ENCODE measurements around the gene MACROD1.

The MACROD1 gene

GRCh38 chr11:64128255-64129006, 37.5 kb downstream of the MACROD1 start:
- DNase-seq, result no peak

DNA sequence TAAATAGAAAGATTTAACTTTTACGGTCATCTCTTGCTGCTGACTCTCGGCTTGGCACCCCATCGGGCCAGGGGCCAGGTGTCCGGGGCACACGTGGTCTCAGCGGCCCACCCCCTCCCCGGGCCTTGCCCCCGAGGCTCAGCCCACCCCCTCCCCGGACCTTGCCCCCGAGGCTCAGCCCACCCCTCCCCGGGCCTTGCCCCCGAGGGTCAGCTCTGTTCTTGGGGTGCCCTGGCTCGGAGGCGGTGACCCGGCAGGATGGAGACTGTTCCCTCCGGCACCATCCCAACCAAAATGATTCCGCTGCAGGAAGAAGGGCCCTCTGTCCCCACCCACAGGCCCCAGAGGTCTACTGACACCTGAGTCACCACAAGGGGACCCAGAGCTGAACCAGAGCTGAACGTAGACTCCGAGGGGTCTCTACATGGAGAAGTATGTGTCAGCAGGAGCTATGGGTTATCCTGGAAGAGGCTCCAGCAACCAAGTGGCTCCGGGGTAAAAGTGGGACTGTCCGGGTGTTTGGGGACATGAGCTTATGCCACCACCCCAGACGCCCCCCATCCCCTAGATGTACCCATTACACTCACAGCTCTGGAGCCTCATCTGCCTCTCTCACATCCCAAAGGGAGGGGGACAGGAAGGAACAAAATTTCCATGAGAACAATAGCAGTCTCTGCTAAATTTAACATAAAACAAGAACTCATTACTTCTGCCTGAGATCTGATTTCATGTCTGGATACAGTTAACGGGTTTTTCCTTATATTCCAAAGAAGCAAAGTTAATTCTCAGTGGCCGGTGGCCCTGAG, 38.4 kb downstream of the MACROD1 start:
- DNase-seq, result no peak

DNA sequence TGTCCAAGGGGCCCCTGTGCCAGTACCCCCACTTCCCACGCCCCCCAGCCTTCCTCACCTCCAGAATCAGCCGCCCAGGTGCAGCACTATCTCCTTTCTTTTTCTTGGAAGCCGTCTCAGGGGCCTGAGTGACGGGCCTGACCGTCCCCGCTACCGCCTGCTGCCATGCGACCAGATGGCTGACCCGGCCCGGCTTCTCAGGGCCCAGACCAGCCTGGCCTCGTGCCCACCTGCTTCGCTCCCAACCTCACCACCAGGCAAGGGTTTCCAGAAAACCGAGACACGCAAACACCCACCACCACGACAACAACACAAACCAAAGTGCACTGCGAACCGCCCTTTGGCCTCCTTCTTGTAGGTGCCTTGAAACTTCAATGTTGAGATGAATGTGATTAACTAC, 39.1 kb downstream of the MACROD1 start:
- DNase-seq, result no peak

GRCh38 chr11:64126371-64126770, 39.5 kb downstream of the MACROD1 start:
- DNase-seq, result no peak

GRCh38 chr11:64125676-64126075, 40.2 kb downstream of the MACROD1 start:
- DNase-seq, result no peak

- no peak for DNase-seq
These were observed 41.8 kb downstream of the MACROD1 start for GRCh38 chr11:64124147-64124546.

DNA sequence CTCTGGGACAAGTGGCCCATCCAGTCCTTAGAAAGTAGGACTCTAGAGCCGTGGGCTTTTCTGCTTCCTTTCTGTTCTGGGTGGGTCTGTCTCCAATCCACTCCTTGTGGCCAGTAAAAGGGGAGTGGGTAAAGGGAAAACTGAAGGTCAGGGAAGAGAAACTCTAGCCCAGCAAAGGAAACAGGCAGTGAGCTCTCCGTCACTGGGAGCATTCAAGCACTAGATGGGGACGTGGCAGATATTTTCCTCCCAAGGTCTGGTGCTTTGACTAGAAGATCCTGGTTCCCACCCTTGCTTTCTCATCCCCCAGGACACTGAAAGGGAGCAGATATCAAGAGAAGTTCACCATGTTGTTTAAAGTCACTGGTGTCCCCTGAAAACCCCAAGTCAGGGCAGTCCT, 42.2 kb downstream of the MACROD1 start:
- no peak for DNase-seq

DNA sequence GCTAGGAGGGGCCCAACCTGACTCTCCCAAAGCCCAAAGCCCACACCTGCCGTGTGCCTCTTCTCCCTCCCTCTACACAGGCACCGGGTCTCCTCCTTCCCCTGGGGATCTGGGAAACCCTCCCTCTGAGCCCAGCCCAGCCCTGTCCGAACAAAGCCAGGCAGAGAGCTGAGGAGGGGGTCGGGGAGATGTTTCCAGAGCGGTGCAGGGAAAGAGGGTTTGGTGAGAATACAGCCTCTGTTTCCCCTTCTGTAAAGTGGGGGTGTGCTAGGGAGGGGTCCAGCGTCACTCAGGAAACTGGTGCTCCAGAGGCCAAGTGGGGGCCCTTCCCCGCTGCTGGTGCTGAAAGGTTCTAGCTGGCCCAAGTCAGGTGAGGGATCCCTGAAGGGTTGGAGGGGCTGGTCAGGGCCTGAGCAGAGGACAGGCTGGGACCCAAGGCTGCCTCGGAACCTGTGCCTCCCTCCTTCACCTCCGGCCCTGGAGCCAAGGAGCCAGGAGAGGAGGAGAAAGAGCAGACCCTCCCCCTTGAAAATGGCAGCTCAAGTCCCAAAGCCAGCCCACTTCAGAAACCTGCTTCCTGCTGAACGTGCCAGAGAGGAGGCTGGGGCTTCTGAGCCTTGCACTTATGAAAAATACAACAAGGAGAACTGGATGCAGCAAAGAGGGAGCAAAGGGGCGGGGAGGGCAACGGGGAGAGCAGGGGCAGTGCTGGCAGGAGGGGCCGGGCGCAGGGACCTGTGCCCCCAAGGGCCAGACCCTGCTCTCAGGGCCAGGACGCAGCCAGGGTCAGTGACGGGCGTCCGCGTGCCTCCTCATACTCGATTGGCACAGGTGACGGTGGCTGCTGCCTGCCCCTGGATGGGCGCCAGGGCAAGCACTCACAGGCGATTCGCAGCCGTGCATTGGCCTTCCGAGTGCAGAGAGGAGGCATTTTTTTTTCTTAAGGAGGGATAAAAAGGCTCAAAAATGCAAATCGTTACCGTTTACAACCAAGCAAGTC, 43.2 kb downstream of the MACROD1 start:
- peak; percentile 44 to 66 for DNase-seq

GRCh38 chr11:64121663-64122410, 44.1 kb downstream of the MACROD1 start:
- DNase-seq, result no peak

GRCh38 chr11:64120951-64121569, 44.9 kb downstream of the MACROD1 start:
- DNase-seq, result no peak

DNA sequence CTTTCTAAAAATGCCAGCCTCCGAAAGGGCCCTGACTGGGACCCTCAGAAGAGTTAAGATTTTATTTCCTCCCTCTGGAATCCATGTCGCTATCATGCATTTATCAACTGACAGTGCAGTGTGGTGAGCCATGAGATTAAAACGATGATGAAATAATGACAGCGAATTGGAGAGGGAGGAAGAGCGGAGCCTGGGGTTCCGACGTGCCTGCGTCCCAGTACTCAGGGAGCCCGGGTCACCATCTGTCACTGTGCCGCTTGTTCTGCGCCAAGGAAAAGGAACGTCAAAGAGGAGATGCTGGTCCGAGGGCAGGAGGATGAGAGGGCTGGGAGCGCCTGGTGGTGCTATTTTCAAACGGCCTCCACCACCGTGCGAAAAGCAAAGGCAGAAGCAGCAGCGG, 46.2 kb downstream of the MACROD1 start:
- no peak for DNase-seq

GRCh38 chr11:64118876-64119665, 46.8 kb downstream of the MACROD1 start:
- DNase-seq, result no peak

DNA sequence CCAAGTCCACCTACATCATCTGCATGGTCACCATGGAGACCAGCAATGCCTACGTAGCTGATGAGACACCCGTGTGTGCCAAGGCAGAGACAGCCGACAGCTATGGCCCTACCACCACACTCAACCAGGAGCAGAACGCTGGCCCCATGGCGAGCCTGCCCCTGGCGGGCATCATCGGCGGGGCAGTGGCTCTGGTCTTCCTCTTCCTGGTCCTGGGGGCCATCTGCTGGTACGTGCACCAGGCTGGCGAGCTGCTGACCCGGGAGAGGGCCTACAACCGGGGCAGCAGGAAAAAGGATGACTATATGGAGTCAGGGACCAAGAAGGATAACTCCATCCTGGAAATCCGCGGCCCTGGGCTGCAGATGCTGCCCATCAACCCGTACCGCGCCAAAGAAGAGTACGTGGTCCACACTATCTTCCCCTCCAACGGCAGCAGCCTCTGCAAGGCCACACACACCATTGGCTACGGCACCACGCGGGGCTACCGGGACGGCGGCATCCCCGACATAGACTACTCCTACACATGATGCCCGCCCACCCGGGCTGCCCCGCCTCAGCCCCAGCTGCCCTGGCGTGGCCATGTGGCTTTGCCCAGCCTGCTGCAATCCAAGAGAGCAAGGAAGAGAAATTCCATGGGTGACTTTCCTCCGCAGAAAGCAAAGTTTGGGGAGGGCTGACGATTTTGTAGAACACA, 48.0 kb downstream of the MACROD1 start:
- no peak for DNase-seq

GRCh38 chr11:64115531-64116522, 50.1 kb downstream of the MACROD1 start:
- DNase-seq, result no peak

GRCh38 chr11:64114231-64114630, 51.7 kb downstream of the MACROD1 start:
- no peak for DNase-seq

DNA sequence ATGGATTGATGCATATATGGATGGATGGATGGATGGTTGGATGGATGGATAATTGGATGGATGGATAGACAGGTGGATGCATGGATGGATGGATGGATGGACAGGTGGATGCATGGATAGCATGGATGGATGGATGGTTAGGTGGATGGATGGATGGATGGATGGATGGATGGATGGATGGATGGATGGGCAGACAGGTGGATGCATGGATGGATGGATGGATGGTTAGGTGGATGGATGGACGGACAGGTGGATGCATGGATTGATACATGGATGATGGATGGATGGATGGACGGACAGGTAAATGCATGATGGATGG, 52.5 kb downstream of the MACROD1 start:
- DNase-seq, result no peak

- DNase-seq, result no peak
These were observed 53.0 kb downstream of the MACROD1 start for GRCh38 chr11:64112771-64113461.
